ENCODE results near the gene ZNF84. TPM values are rescaled to one million over a fixed set of nuclear protein-coding genes. Genes with fewer than 3 reads are reported as not detected.

Gene ZNF84
- 10 to 100 TPM; 14.5 to 39.6 (median 27.9) TPM for total RNA-seq

- Histone ChIP-seq H3K36me3 (peaks cover 0 to 24% (median 5%) of the 10 kb centered on the region in 3 donors), H3K4me3 (peak within 1 kb of the TSS; percentile 69 to 78 (median 72)), H3K9me3 (peaks cover 0 to 47% (median 4%) of the 10 kb centered on the region in 4 donors), H3K4me1 (peaks cover 0 to 7% (median 2%) of the 10 kb centered on the region in 4 donors), H3K27me3 (no peaks in the 10 kb centered on the region), H3K27ac (peak within 1 kb of the TSS; percentile 95 to 97 (median 96))
- TF ChIP-seq, protein P1, sequence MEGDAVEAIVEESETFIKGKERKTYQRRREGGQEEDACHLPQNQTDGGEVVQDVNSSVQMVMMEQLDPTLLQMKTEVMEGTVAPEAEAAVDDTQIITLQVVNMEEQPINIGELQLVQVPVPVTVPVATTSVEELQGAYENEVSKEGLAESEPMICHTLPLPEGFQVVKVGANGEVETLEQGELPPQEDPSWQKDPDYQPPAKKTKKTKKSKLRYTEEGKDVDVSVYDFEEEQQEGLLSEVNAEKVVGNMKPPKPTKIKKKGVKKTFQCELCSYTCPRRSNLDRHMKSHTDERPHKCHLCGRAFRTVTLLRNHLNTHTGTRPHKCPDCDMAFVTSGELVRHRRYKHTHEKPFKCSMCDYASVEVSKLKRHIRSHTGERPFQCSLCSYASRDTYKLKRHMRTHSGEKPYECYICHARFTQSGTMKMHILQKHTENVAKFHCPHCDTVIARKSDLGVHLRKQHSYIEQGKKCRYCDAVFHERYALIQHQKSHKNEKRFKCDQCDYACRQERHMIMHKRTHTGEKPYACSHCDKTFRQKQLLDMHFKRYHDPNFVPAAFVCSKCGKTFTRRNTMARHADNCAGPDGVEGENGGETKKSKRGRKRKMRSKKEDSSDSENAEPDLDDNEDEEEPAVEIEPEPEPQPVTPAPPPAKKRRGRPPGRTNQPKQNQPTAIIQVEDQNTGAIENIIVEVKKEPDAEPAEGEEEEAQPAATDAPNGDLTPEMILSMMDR (IDR thresholded peaks at IDR 0.05): no peak
- TF ChIP-seq POLR2A (IDR thresholded peaks at IDR 0.05): peak; percentile 20 to 36
- peak; percentile 94 to 98 (median 97) for DNase-seq
Measured at GRCh38 chr12:133037207-133038005, at the start of gene ZNF84. ZNF84 (plus strand) TSS chr12:133037509; CDS start chr12:133041468, 3,959 bp downstream.

GRCh38 chr12:132998741-132999140 lies 38.6 kb upstream of the ZNF84 start:
- no peak for DNase-seq
- no peaks in the 10 kb centered on the region for H3K4me1 ChIP-seq
- TF ChIP-seq, protein P1 (IDR thresholded peaks at IDR 0.05): no peak
- no peak for TF ChIP-seq POLR2A (IDR thresholded peaks at IDR 0.05)
- H3K27me3 ChIP-seq: no peaks in the 10 kb centered on the region
- no peak overlapping the region for H3K4me3 ChIP-seq
- H3K9me3 ChIP-seq: peaks cover 0 to 87% (median 23%) of the 10 kb centered on the region in 4 donors
- H3K36me3 ChIP-seq: peaks cover 0 to 13% (median 0%) of the 10 kb centered on the region in 3 donors
- no peak overlapping the region for H3K27ac ChIP-seq

- TF ChIP-seq POLR2A (IDR thresholded peaks at IDR 0.05): no peak
- TF ChIP-seq, protein P1 (IDR thresholded peaks at IDR 0.05): no peak
- no peak overlapping the region for H3K27ac ChIP-seq
- DNase-seq: no peak
- peaks cover 0 to 96% (median 35%) of the 10 kb centered on the region in 4 donors for H3K9me3 ChIP-seq
- H3K4me3 ChIP-seq: no peak overlapping the region
- H3K36me3 ChIP-seq: peaks cover 5 to 90% (median 11%) of the 10 kb centered on the region in 3 donors
- no peaks in the 10 kb centered on the region for H3K4me1 ChIP-seq
- no peaks in the 10 kb centered on the region for H3K27me3 ChIP-seq
Measured at GRCh38 chr12:133010657-133011297, 26.5 kb upstream of the ZNF84 start.

DNA sequence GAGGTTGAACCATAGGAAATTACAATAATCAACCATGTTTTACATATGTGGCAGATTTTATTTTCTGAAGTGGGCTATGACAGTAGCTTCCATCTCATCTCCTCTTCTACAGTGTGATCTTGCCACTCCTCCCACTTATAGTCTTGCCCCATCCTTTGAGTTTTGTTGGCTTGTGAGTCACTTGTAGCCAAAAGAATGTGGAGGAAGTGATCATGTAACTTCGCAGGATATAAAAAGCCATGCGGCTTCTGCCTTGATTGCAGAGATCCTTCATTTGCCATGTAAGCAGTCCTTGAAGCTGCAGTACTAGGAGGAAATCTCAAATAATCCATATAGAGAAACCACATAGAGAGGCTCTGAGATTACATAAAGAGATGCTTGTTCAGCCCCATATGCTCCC lies 13.7 kb upstream of the ZNF84 start:
- H3K4me1 ChIP-seq: no peaks in the 10 kb centered on the region
- H3K9me3 ChIP-seq: peaks cover 0 to 45% (median 16%) of the 10 kb centered on the region in 4 donors
- no peak overlapping the region for H3K27ac ChIP-seq
- no peak overlapping the region for H3K4me3 ChIP-seq
- no peaks in the 10 kb centered on the region for H3K27me3 ChIP-seq
- TF ChIP-seq POLR2A (IDR thresholded peaks at IDR 0.05): no peak
- TF ChIP-seq, protein P1 (IDR thresholded peaks at IDR 0.05): no peak
- no peaks in the 10 kb centered on the region for H3K36me3 ChIP-seq
- DNase-seq: no peak

DNA sequence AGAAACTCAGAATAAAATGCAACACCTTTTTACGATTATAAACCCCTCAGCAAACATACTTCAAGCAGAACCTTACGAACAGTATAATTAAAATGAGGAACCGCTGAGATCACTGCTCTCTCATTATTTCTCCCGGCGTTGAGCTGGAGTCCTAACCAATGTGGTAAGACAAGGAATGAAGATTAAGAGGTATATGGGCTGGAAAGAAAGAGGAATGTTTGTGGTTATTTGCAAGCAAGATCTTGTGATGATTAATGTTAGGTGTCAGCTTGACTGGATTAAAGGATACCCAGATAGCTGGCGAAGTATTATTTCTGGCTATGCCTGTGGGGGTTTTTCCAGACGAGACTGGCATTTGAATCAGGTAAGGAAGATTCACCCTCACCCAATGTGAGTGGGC lies 10.3 kb upstream of the ZNF84 start:
- H3K36me3 ChIP-seq: no peaks in the 10 kb centered on the region
- H3K27me3 ChIP-seq: no peaks in the 10 kb centered on the region
- no peak overlapping the region for H3K4me3 ChIP-seq
- TF ChIP-seq POLR2A (IDR thresholded peaks at IDR 0.05): no peak
- DNase-seq: no peak
- H3K9me3 ChIP-seq: peaks cover 0 to 37% (median 13%) of the 10 kb centered on the region in 4 donors
- H3K27ac ChIP-seq: no peak overlapping the region
- no peaks in the 10 kb centered on the region for H3K4me1 ChIP-seq
